Ishikawa (cell line): Measurements from ENCODE around the gene AIF1L.

ENCODE experiments used
- CEBPB ChIP-seq: IDR thresholded peaks from 2 replicates; pipeline ENCODE4 v1.6.1; 2012
- CREB1 ChIP-seq: IDR thresholded peaks from 2 replicates; pipeline ENCODE4 v1.6.1; 2012; ENCODE audit warnings: low read depth
- EP300 ChIP-seq: IDR thresholded peaks from 2 replicates; pipeline ENCODE4 v1.6.1; 2012; ENCODE audit warnings: borderline replicate concordance
- FOXM1 ChIP-seq: IDR thresholded peaks from 2 replicates; pipeline ENCODE4 v1.6.1; 2012; ENCODE audit warnings: low read depth, borderline replicate concordance
- RAD21 ChIP-seq: IDR thresholded peaks from 2 replicates; pipeline ENCODE4 v1.6.1; 2012; ENCODE audit warnings: low read depth
- TAF1 ChIP-seq: IDR thresholded peaks from 2 replicates; pipeline ENCODE4 v1.6.1; 2012; ENCODE audit warnings: low read depth, mild to moderate bottlenecking
- TCF12 ChIP-seq: IDR thresholded peaks from 2 replicates; pipeline ENCODE4 v1.6.1; 2012; ENCODE audit warnings: low read depth
- TEAD4 ChIP-seq: IDR thresholded peaks from 2 replicates; pipeline ENCODE4 v1.6.1; 2012
- YY1 ChIP-seq: IDR thresholded peaks from 2 replicates; pipeline ENCODE4 v1.6.1; 2012; ENCODE audit warnings: low read depth
- TF ChIP-seq, protein P1 (sequence below): IDR thresholded peaks from 2 replicates; pipeline ENCODE4 v1.6.1; 2012; ENCODE audit warnings: low read depth, mild to moderate bottlenecking
- TF ChIP-seq, protein P2 (sequence below): IDR thresholded peaks from 2 replicates; pipeline ENCODE4 v1.6.1; 2012

DNA sequence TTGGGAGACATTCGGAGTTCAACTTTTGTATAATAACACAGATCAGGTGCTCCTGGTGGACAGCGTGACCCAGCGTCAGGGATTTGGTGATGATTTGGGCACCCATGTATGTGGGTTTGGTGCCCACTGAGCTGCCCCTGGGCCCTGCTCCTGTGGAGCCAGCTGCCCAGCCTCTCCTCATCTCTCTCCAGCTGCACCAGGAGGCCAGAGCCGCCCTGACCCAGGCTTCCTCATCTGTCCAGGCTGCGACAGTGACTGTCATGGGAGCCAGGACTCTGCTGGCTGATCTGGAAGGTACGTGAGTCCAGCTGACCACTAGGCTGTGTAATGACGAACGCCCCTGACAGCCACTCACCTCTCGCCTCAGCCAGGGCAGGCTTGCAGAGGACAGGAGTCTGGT is 14.5 kb upstream of the AIF1L start:
- TF ChIP-seq, protein P1, sequence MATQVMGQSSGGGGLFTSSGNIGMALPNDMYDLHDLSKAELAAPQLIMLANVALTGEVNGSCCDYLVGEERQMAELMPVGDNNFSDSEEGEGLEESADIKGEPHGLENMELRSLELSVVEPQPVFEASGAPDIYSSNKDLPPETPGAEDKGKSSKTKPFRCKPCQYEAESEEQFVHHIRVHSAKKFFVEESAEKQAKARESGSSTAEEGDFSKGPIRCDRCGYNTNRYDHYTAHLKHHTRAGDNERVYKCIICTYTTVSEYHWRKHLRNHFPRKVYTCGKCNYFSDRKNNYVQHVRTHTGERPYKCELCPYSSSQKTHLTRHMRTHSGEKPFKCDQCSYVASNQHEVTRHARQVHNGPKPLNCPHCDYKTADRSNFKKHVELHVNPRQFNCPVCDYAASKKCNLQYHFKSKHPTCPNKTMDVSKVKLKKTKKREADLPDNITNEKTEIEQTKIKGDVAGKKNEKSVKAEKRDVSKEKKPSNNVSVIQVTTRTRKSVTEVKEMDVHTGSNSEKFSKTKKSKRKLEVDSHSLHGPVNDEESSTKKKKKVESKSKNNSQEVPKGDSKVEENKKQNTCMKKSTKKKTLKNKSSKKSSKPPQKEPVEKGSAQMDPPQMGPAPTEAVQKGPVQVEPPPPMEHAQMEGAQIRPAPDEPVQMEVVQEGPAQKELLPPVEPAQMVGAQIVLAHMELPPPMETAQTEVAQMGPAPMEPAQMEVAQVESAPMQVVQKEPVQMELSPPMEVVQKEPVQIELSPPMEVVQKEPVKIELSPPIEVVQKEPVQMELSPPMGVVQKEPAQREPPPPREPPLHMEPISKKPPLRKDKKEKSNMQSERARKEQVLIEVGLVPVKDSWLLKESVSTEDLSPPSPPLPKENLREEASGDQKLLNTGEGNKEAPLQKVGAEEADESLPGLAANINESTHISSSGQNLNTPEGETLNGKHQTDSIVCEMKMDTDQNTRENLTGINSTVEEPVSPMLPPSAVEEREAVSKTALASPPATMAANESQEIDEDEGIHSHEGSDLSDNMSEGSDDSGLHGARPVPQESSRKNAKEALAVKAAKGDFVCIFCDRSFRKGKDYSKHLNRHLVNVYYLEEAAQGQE, result no peak
- TF ChIP-seq RAD21, result no peak
- TF ChIP-seq CEBPB, result no peak
- TF ChIP-seq, protein P2, sequence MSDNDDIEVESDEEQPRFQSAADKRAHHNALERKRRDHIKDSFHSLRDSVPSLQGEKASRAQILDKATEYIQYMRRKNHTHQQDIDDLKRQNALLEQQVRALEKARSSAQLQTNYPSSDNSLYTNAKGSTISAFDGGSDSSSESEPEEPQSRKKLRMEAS, result no peak
- no peak for TF ChIP-seq EP300
- TF ChIP-seq TEAD4, result no peak
- TF ChIP-seq TCF12, result no peak
- TF ChIP-seq TAF1, result no peak
- no peak for TF ChIP-seq YY1
- TF ChIP-seq FOXM1, result no peak
- no peak for TF ChIP-seq CREB1
